Fibroblast of lung (primary cell): Measurements from ENCODE around the gene MAP2K6.

Experiments used
- CTCF ChIP-seq, 2 donors: IDR thresholded peaks in 1 of 2; conservative IDR thresholded peaks in 1 of 2; 1 replicate in 1 of 2; 2 replicates in 1 of 2; pipeline ENCODE4 v1.5.1; 2011 to 2012; ENCODE audit warnings: low read length in 2 of 2, control low read depth in 1 of 2, inconsistent platforms in 1 of 2, low read depth in 1 of 2, mild to moderate bottlenecking in 1 of 2
- EZH2 ChIP-seq: IDR thresholded peaks from 2 replicates; pipeline ENCODE4 v1.5.1; 2012; ENCODE audit warnings: low read length, control low read depth, mild to moderate bottlenecking; ENCODE audit errors: missing control alignments

GRCh38 chr17:69441179-69441578 is 26.7 kb downstream of the MAP2K6 start:
- TF ChIP-seq CTCF (conservative IDR thresholded peaks at IDR 0.05 in 1 of 2, IDR thresholded peaks at IDR 0.05 in 1 of 2; ENCODE audit: low read depth in 1 of 2, low read length in 2 of 2) (no peak), EZH2 (no peak)
